WTC11 (cell line): ENCODE data around the gene ZC2HC1B. TPM values are rescaled to one million over a fixed set of nuclear protein-coding genes. Genes with fewer than 3 reads are reported as not detected.

Source experiments
- ATAC-seq: fragments of 200-7000 bp; cut with Tn5 transposase; 2 replicates; pipeline ENCODE4 v1.10.0; 2021; ENCODE audit warnings: mild to moderate bottlenecking, moderate library complexity
- CTCF ChIA-PET: fragments of 300-600 bp; sonication (Branson Sonifier 250); formaldehyde crosslinking; loops from one replicate; lab custom pipeline; 2021; ENCODE audit warnings: antibody characterized with exemption; lab: Charles Lee
- POLR2A ChIA-PET: fragments of 350-600 bp; sonication (Branson Sonifier 250); formaldehyde crosslinking; loops from one replicate; lab custom pipeline; 2021; ENCODE audit warnings: antibody characterized with exemption; lab: Charles Lee
- DNase-seq: peaks from one replicate; pipeline ENCODE4 v3.0.0; 2021; ENCODE audit warnings: low spot score
- H3K27ac Mint-ChIP-seq: 2 replicates; pipeline ENCODE4 v1.8.0; 2021; ENCODE audit warnings: mixed read lengths
- H3K27me3 Mint-ChIP-seq: 2 replicates; pipeline ENCODE4 v1.8.0; 2021; ENCODE audit warnings: low read depth, mild to moderate bottlenecking, moderate library complexity, mixed read lengths
- H3K36me3 Mint-ChIP-seq: 2 replicates; pipeline ENCODE4 v1.8.0; 2021; ENCODE audit warnings: mixed read lengths
- H3K4me1 Mint-ChIP-seq: 2 replicates; pipeline ENCODE4 v1.8.0; 2022; ENCODE audit warnings: mixed read lengths
- H3K4me3 Mint-ChIP-seq: 2 replicates; pipeline ENCODE4 v1.8.0; 2021; ENCODE audit warnings: mild to moderate bottlenecking, moderate library complexity, mixed read lengths
- H3K9me3 Mint-ChIP-seq: 2 replicates; pipeline ENCODE4 v1.8.0; 2021; ENCODE audit warnings: mixed read lengths
- AR ChIP-seq: fragments of 250-450 bp; sonication (Bioruptor Pico); IDR thresholded peaks from 2 replicates; pipeline ENCODE4 v1.9.0; 2021; ENCODE audit warnings: mild to moderate bottlenecking
- ATF3 ChIP-seq: sonication (generic); formaldehyde crosslinking; conservative IDR thresholded peaks from 2 replicates; pipeline ENCODE4 v1.8.1; 2022; ENCODE audit warnings: mild to moderate bottlenecking, missing genetic modification reagents
- CBFB ChIP-seq: sonication (generic); formaldehyde crosslinking; IDR thresholded peaks from 2 replicates; pipeline ENCODE4 v1.8.1; 2022; ENCODE audit warnings: mild to moderate bottlenecking, low read depth, missing genetic modification reagents
- E2F1 ChIP-seq: sonication (generic); formaldehyde crosslinking; IDR thresholded peaks from 2 replicates; pipeline ENCODE4 v1.8.0; 2022; ENCODE audit warnings: mild to moderate bottlenecking, missing genetic modification reagents
- ESRRA ChIP-seq: sonication (generic); formaldehyde crosslinking; IDR thresholded peaks from 2 replicates; pipeline ENCODE4 v1.8.1; 2022; ENCODE audit warnings: mild to moderate bottlenecking, missing genetic modification reagents, borderline replicate concordance
- FOXJ3 ChIP-seq: sonication (generic); formaldehyde crosslinking; IDR thresholded peaks from 2 replicates; pipeline ENCODE4 v1.9.0; 2021; ENCODE audit warnings: missing genetic modification reagents, mild to moderate bottlenecking, borderline replicate concordance
- FOXK1 ChIP-seq: sonication (generic); formaldehyde crosslinking; IDR thresholded peaks from 2 replicates; pipeline ENCODE4 v1.8.0; 2022; ENCODE audit warnings: mild to moderate bottlenecking, moderate library complexity, missing genetic modification reagents
- FOXP1 ChIP-seq: sonication (generic); formaldehyde crosslinking; IDR thresholded peaks from 2 replicates; pipeline ENCODE4 v1.8.0; 2022; ENCODE audit warnings: missing genetic modification reagents, mild to moderate bottlenecking, moderate library complexity, borderline replicate concordance
- FOXP4 ChIP-seq: sonication (generic); formaldehyde crosslinking; IDR thresholded peaks from 2 replicates; pipeline ENCODE4 v1.8.0; 2022; ENCODE audit warnings: mild to moderate bottlenecking, missing genetic modification reagents
- IRF2 ChIP-seq: sonication (generic); formaldehyde crosslinking; IDR thresholded peaks from 2 replicates; pipeline ENCODE4 v1.8.0; 2022; ENCODE audit warnings: low read depth, missing genetic modification reagents, borderline replicate concordance
- JUN ChIP-seq: sonication (generic); formaldehyde crosslinking; IDR thresholded peaks from 2 replicates; pipeline ENCODE4 v1.8.0; 2023; ENCODE audit warnings: mild to moderate bottlenecking, missing genetic modification reagents
- MAX ChIP-seq: sonication (generic); formaldehyde crosslinking; IDR thresholded peaks from 2 replicates; pipeline ENCODE4 v1.8.0; 2022; ENCODE audit warnings: mild to moderate bottlenecking, missing genetic modification reagents
- MLX ChIP-seq: sonication (generic); formaldehyde crosslinking; IDR thresholded peaks from 2 replicates; pipeline ENCODE4 v1.8.1; 2023; ENCODE audit warnings: mild to moderate bottlenecking, missing genetic modification reagents, moderate library complexity
- NFYB ChIP-seq: sonication (generic); formaldehyde crosslinking; conservative IDR thresholded peaks from 2 replicates; pipeline ENCODE4 v1.8.0; 2022; ENCODE audit warnings: low read depth, missing genetic modification reagents
- NR2C2 ChIP-seq: sonication (generic); formaldehyde crosslinking; IDR thresholded peaks from 2 replicates; pipeline ENCODE4 v1.8.0; 2022; ENCODE audit warnings: mild to moderate bottlenecking, missing genetic modification reagents
- PRRX2 ChIP-seq: fragments of 250-450 bp; sonication (Bioruptor Pico); IDR thresholded peaks from 2 replicates; pipeline ENCODE4 v1.8.0; 2021; ENCODE audit warnings: mild to moderate bottlenecking
- RORB ChIP-seq: fragments of 250-450 bp; sonication (Bioruptor Pico); IDR thresholded peaks from 2 replicates; pipeline ENCODE4 v1.9.0; 2021; ENCODE audit warnings: mild to moderate bottlenecking
- TEAD4 ChIP-seq: sonication (generic); formaldehyde crosslinking; IDR thresholded peaks from 2 replicates; pipeline ENCODE4 v1.8.0; 2022; ENCODE audit warnings: mild to moderate bottlenecking, missing genetic modification reagents
- TP53 ChIP-seq: sonication (generic); formaldehyde crosslinking; IDR thresholded peaks from 2 replicates; pipeline ENCODE4 v1.8.1; 2023; ENCODE audit warnings: mild to moderate bottlenecking, missing genetic modification reagents
- USF2 ChIP-seq: sonication (generic); formaldehyde crosslinking; IDR thresholded peaks from 2 replicates; pipeline ENCODE4 v1.8.1; 2023; ENCODE audit warnings: mild to moderate bottlenecking, missing genetic modification reagents, moderate library complexity
- ZBTB43 ChIP-seq: sonication (generic); formaldehyde crosslinking; IDR thresholded peaks from 2 replicates; pipeline ENCODE4 v1.8.1; 2023; ENCODE audit warnings: mild to moderate bottlenecking, missing genetic modification reagents
- ZMAT4 ChIP-seq: fragments of 250-450 bp; sonication (Bioruptor Pico); IDR thresholded peaks from 2 replicates; pipeline ENCODE4 v1.9.0; 2021; ENCODE audit warnings: mild to moderate bottlenecking
- ZNF232 ChIP-seq: sonication (generic); formaldehyde crosslinking; IDR thresholded peaks from 2 replicates; pipeline ENCODE4 v1.8.0; 2022; ENCODE audit warnings: mild to moderate bottlenecking, missing genetic modification reagents
- ZNF671 ChIP-seq: fragments of 250-450 bp; sonication (Bioruptor Pico); IDR thresholded peaks from 2 replicates; pipeline ENCODE4 v1.8.0; 2021; ENCODE audit warnings: mild to moderate bottlenecking
- total RNA-seq: library from RNA; stranded (reverse); gene quantifications from 3 replicates; pipeline ENCODE4 v1.2.3, GENCODE V29; 2021

ZC2HC1B gene
- total RNA-seq, 1 experiment from 2014 or later: not detected

GRCh38 chr6:143821359-143821758 lies 42.9 kb upstream of the ZC2HC1B start:
- H3K36me3 Mint-ChIP-seq: peaks cover 19% of the 10 kb centered on the region
- ATAC-seq (no peak), DNase-seq (no peak)
- peaks cover 16% of the 10 kb centered on the region for H3K4me1 Mint-ChIP-seq
- H3K9me3 Mint-ChIP-seq: no peaks in the 10 kb centered on the region
- no peaks in the 10 kb centered on the region for H3K27me3 Mint-ChIP-seq
- no peak for TF ChIP-seq RORB
- TF ChIP-seq FOXP1 (CRISPR knock-in tag): no peak
- TF ChIP-seq ESRRA (CRISPR knock-in tag): no peak
- TF ChIP-seq FOXK1: no peak
- no peak for TF ChIP-seq FOXP4
- TF ChIP-seq FOXJ3: no peak
- TF ChIP-seq IRF2 (CRISPR knock-in tag): no peak
- TF ChIP-seq AR (CRISPR knock-in tag): no peak
- TF ChIP-seq CBFB (CRISPR knock-in tag): no peak
- no peak for TF ChIP-seq ZNF232 (CRISPR knock-in tag)
- TF ChIP-seq TP53 (CRISPR knock-in tag): no peak
- no peak for TF ChIP-seq MLX (CRISPR knock-in tag)
- TF ChIP-seq NFYB: no peak
- TF ChIP-seq USF2 (CRISPR knock-in tag): no peak
- no peak for TF ChIP-seq ATF3 (CRISPR knock-in tag)
- TF ChIP-seq PRRX2 (CRISPR knock-in tag): no peak
- no peak overlapping the region for H3K4me3 Mint-ChIP-seq
- CTCF ChIA-PET: interaction anchor here (0.6 kb wide), 1 partner anchor 119 kb away, joined by 4 read pairs; no protein-coding TSS in a partner anchor
- H3K27ac Mint-ChIP-seq: peak overlapping the region; percentile 33; the same call in 1 of the 2 replicates
- POLR2A ChIA-PET: no interaction called here

GRCh38 chr6:143822584-143823024 lies 41.7 kb upstream of the ZC2HC1B start:
- ATAC-seq (peak; percentile 63), DNase-seq (no peak)
- ChIA-PET CTCF (interaction anchor here (1.6 kb wide), 1 partner anchor 247 kb away, joined by 6 read pairs; no protein-coding TSS in a partner anchor), POLR2A (interaction anchor here (1.1 kb wide), 1 partner anchor 20 kb away, joined by 3 read pairs; the partner anchor contains the start of gene LTV1)
- H3K4me1 Mint-ChIP-seq: peaks cover 16% of the 10 kb centered on the region
- no peak overlapping the region for H3K4me3 Mint-ChIP-seq
- H3K27me3 Mint-ChIP-seq: no peaks in the 10 kb centered on the region
- H3K36me3 Mint-ChIP-seq: peaks cover 24% of the 10 kb centered on the region
- no peak overlapping the region; the same call in 1 of the 2 replicates for H3K27ac Mint-ChIP-seq
- no peaks in the 10 kb centered on the region for H3K9me3 Mint-ChIP-seq
- no peak for TF ChIP-seq MAX (CRISPR knock-in tag)
- TF ChIP-seq TP53 (CRISPR knock-in tag): no peak
- no peak for TF ChIP-seq ZBTB43 (CRISPR knock-in tag)
- no peak for TF ChIP-seq JUN (CRISPR knock-in tag)
- TF ChIP-seq E2F1 (CRISPR knock-in tag): no peak
- TF ChIP-seq ZMAT4 (CRISPR knock-in tag): no peak
- TF ChIP-seq TEAD4 (CRISPR knock-in tag): no peak
- no peak for TF ChIP-seq NFYB
- TF ChIP-seq NR2C2 (CRISPR knock-in tag): no peak
- no peak for TF ChIP-seq ZNF671 (CRISPR knock-in tag)
- no peak for TF ChIP-seq FOXP4
- TF ChIP-seq ESRRA (CRISPR knock-in tag): no peak
